Osteocyte (in vitro differentiated cells): ENCODE data around the gene ECM2. TPM values are rescaled to one million over a fixed set of nuclear protein-coding genes. Genes with fewer than 3 reads are reported as not detected.
A peak's percentile ranks its signal among the peaks of the same experiment; 100 is the strongest.

Experiments
- DNase-seq: peaks from one replicate; pipeline ENCODE4 v3.0.0; 2021; ENCODE audit warnings: mixed read lengths; ENCODE audit not compliant: unreplicated experiment; ENCODE audit errors: extremely low spot score
- H3K27ac Mint-ChIP-seq: one replicate; pipeline ENCODE4 v1.8.0; 2021; ENCODE audit warnings: mild to moderate bottlenecking, mixed read lengths; ENCODE audit not compliant: unreplicated experiment
- H3K27me3 Mint-ChIP-seq: one replicate; pipeline ENCODE4 v1.8.0; 2021; ENCODE audit warnings: mixed read lengths; ENCODE audit not compliant: unreplicated experiment
- H3K36me3 Mint-ChIP-seq: one replicate; pipeline ENCODE4 v1.8.0; 2021; ENCODE audit warnings: mixed read lengths; ENCODE audit not compliant: unreplicated experiment
- H3K4me1 Mint-ChIP-seq: one replicate; pipeline ENCODE4 v1.8.0; 2021; ENCODE audit warnings: mixed read lengths; ENCODE audit not compliant: unreplicated experiment
- H3K4me3 Mint-ChIP-seq: one replicate; pipeline ENCODE4 v1.8.0; 2021; ENCODE audit warnings: mild to moderate bottlenecking, moderate library complexity, mixed read lengths; ENCODE audit not compliant: unreplicated experiment
- H3K9me3 Mint-ChIP-seq: one replicate; pipeline ENCODE4 v1.8.0; 2021; ENCODE audit warnings: mixed read lengths; ENCODE audit not compliant: unreplicated experiment
- CTCF ChIP-seq: fragments of 200-600 bp; sonication (generic); IDR thresholded peaks from 2 replicates; pipeline ENCODE4 v1.5.0; 2021; ENCODE audit warnings: antibody characterized with exemption, mild to moderate bottlenecking, moderate library complexity
- total RNA-seq: library from RNA; stranded (reverse); gene quantifications from 2 replicates; pipeline ENCODE4 v1.2.1, GENCODE V29; 2021

ECM2 gene
- total RNA-seq, 1 donor from 2014 or later = 53.3 TPM

DNA sequence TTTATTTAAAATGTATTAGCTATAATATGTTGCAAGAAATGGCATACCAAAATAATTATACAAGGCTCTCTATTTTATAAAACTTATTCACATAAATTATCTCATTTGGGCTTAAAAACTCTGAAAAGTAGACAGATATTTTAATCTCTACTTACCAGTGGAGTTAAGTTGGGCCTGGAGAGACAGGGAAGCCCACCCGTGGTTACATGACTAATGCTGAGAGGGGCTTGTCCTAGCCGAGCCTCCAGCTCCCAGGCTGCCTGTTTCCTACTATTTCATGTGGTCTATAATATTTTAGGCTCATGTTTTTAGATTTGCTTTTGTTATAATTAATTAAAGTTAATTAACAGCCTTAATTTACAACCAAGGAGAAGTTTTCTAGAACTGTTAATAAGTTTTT lies 32.6 kb downstream of the ECM2 start:
- H3K27ac Mint-ChIP-seq = no peak overlapping the region
- H3K9me3 Mint-ChIP-seq = no peaks in the 10 kb centered on the region
- H3K27me3 Mint-ChIP-seq = no peaks in the 10 kb centered on the region
- no peak overlapping the region for H3K4me3 Mint-ChIP-seq
- peaks cover 21% of the 10 kb centered on the region for H3K36me3 Mint-ChIP-seq
- peaks cover 66% of the 10 kb centered on the region for H3K4me1 Mint-ChIP-seq
- DNase-seq = no peak
- TF ChIP-seq CTCF = no peak

GRCh38 chr9:92501671-92502393 lies 34.0 kb downstream of the ECM2 start:
- H3K27ac Mint-ChIP-seq = peak overlapping the region; percentile 62
- DNase-seq = no peak

DNA sequence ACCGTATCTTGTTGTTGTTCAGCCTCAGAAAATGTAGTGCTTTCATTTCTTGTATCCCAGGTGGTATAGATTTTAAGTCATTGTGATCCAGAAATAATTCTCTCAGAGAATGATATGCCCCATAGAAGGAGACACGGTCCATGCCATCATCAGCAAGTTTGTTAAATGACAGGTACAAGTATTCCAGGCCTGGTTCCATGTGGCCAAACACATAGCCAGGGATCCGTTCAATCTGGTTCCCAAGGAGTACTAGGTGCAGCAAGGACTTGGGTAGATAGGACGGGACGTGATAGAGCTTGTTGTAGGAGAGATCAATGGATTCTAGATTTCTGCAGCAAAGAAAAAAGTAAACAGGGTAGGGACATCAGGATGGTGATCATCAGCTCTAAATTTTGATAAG lies 35.1 kb downstream of the ECM2 start:
- Mint-ChIP-seq H3K4me3 (no peak overlapping the region), H3K9me3 (no peaks in the 10 kb centered on the region), H3K36me3 (peaks cover 29% of the 10 kb centered on the region), H3K27me3 (no peaks in the 10 kb centered on the region), H3K4me1 (peaks cover 63% of the 10 kb centered on the region), H3K27ac (no peak overlapping the region)
- no peak for DNase-seq
- TF ChIP-seq CTCF = no peak

More at GRCh38 chr9:92501671-92502393, 34.0 kb downstream of the ECM2 start:
- peak; percentile 33 for TF ChIP-seq CTCF
- H3K4me1 Mint-ChIP-seq = peaks cover 64% of the 10 kb centered on the region
- H3K36me3 Mint-ChIP-seq = peaks cover 24% of the 10 kb centered on the region
- H3K27me3 Mint-ChIP-seq = no peaks in the 10 kb centered on the region
- no peaks in the 10 kb centered on the region for H3K9me3 Mint-ChIP-seq
- H3K4me3 Mint-ChIP-seq = no peak overlapping the region

GRCh38 chr9:92499701-92500100 lies 36.1 kb downstream of the ECM2 start:
- Mint-ChIP-seq H3K9me3 (no peaks in the 10 kb centered on the region), H3K4me1 (peaks cover 60% of the 10 kb centered on the region), H3K36me3 (peaks cover 29% of the 10 kb centered on the region), H3K27me3 (no peaks in the 10 kb centered on the region), H3K4me3 (no peak overlapping the region), H3K27ac (no peak overlapping the region)
- DNase-seq = no peak
- no peak for TF ChIP-seq CTCF

GRCh38 chr9:92496396-92497176 lies 39.2 kb downstream of the ECM2 start:
- H3K9me3 Mint-ChIP-seq = no peaks in the 10 kb centered on the region
- peak overlapping the region; percentile 39 for H3K4me3 Mint-ChIP-seq
- H3K4me1 Mint-ChIP-seq = peaks cover 47% of the 10 kb centered on the region
- peak overlapping the region; percentile 80 for H3K27ac Mint-ChIP-seq
- TF ChIP-seq CTCF = no peak
- no peaks in the 10 kb centered on the region for H3K27me3 Mint-ChIP-seq
- H3K36me3 Mint-ChIP-seq = peaks cover 22% of the 10 kb centered on the region
- DNase-seq = no peak
